BJ (cell line): ENCODE measurements around the gene SLC8A1. TPM values are rescaled to one million over a fixed set of nuclear protein-coding genes. Genes with fewer than 3 reads are reported as not detected.

Experiments used
- CTCF ChIA-PET: fragments of 350-600 bp; formaldehyde crosslinking; extraction: SDS; loops from one replicate; lab custom pipeline; 2021; ENCODE audit warnings: antibody characterized with exemption, inconsistent platforms; lab: Yijun Ruan, JAX
- POLR2A ChIA-PET: fragments of 300-600 bp; sonication (Branson Sonifier 250); formaldehyde crosslinking; extraction: SDS; loops from one replicate; lab custom pipeline; 2021; ENCODE audit warnings: antibody characterized with exemption; lab: Charles Lee
- DNase-seq: peaks from one replicate; pipeline ENCODE4 v3.0.0-alpha.2; 2011; ENCODE audit warnings: low read depth
- H3K27me3 ChIP-seq: 2 replicates; pipeline ENCODE4 v1.6.0; 2011; ENCODE audit warnings: low read length; ENCODE audit not compliant: control insufficient read depth, insufficient read depth
- H3K36me3 ChIP-seq: 2 replicates; pipeline ENCODE4 v1.5.1; 2011; ENCODE audit warnings: low read length; ENCODE audit not compliant: control insufficient read depth, insufficient read depth
- H3K4me3 ChIP-seq: 2 replicates; pipeline ENCODE4 v1.5.1; 2011; ENCODE audit warnings: low read depth, mild to moderate bottlenecking, control low read depth, low read length
- polyA plus RNA-seq: library from polyadenylated mRNA; depleted of rRNA; stranded (reverse); fragments of >200 nt; gene quantifications from 2 replicates; pipeline ENCODE4 v1.2.3, GENCODE V29; 2011
- TF ChIP-seq, protein P1 (sequence below): IDR thresholded peaks from 2 replicates; pipeline ENCODE4 v1.5.1; 2011; ENCODE audit warnings: low read depth, mild to moderate bottlenecking, control low read depth, inconsistent platforms, low read length, moderate library complexity; ENCODE audit not compliant: insufficient read depth

The SLC8A1 gene
- polyA plus RNA-seq, 1 experiment = 18.5 TPM

- H3K4me3 ChIP-seq = no peak overlapping the region
- DNase-seq = no peak
- TF ChIP-seq, protein P1, sequence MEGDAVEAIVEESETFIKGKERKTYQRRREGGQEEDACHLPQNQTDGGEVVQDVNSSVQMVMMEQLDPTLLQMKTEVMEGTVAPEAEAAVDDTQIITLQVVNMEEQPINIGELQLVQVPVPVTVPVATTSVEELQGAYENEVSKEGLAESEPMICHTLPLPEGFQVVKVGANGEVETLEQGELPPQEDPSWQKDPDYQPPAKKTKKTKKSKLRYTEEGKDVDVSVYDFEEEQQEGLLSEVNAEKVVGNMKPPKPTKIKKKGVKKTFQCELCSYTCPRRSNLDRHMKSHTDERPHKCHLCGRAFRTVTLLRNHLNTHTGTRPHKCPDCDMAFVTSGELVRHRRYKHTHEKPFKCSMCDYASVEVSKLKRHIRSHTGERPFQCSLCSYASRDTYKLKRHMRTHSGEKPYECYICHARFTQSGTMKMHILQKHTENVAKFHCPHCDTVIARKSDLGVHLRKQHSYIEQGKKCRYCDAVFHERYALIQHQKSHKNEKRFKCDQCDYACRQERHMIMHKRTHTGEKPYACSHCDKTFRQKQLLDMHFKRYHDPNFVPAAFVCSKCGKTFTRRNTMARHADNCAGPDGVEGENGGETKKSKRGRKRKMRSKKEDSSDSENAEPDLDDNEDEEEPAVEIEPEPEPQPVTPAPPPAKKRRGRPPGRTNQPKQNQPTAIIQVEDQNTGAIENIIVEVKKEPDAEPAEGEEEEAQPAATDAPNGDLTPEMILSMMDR = no peak
- ChIA-PET POLR2A (no interaction called here), CTCF (interaction anchor here (2.1 kb wide), 1 partner anchor 125 kb away, joined by 7 read pairs; no protein-coding TSS in a partner anchor)
- H3K27me3 ChIP-seq = no peaks in the 10 kb centered on the region
- no peaks in the 10 kb centered on the region for H3K36me3 ChIP-seq
Measured at GRCh38 chr2:40369267-40370006, 82.5 kb downstream of the SLC8A1 start.

DNA sequence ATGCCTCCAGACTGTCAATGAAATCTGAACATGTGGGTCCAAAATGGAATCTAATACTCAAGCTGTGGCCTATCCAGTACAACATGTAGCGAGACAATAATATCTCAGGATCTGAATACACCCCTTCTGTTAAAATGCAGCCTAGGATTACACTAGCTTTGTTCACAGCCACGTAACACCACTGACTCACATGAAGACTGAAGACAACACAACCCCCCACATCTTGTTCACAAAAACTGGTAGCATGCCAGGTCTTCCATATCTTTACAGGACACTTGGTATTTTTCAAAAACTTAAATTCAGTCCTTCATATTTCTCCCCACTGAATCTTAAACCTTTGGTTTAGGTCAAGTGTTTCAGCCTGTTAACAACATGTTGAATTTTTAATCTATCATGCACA lies 84.2 kb downstream of the SLC8A1 start:
- Histone ChIP-seq H3K27me3 (no peaks in the 10 kb centered on the region), H3K36me3 (no peaks in the 10 kb centered on the region), H3K4me3 (no peak overlapping the region)
- TF ChIP-seq, protein P1 = no peak
- no peak for DNase-seq
- ChIA-PET CTCF (no interaction called here), POLR2A (no interaction called here)

GRCh38 chr2:40367032-40367431 lies 84.9 kb downstream of the SLC8A1 start:
- ChIA-PET CTCF (no interaction called here), POLR2A (no interaction called here)
- DNase-seq = no peak
- Histone ChIP-seq H3K4me3 (no peak overlapping the region), H3K36me3 (no peaks in the 10 kb centered on the region), H3K27me3 (no peaks in the 10 kb centered on the region)
- TF ChIP-seq, protein P1 = no peak

GRCh38 chr2:40364151-40364874 lies 87.6 kb downstream of the SLC8A1 start:
- Histone ChIP-seq H3K4me3 (peak overlapping the region; percentile 34), H3K27me3 (no peaks in the 10 kb centered on the region), H3K36me3 (no peaks in the 10 kb centered on the region)
- ChIA-PET CTCF (interaction anchor here (1.0 to 2.2 kb wide), 3 partner anchors 40 to 451 kb away, joined by 3 to 5 read pairs (median 4); no protein-coding TSS in a partner anchor), POLR2A (interaction anchor here (0.6 to 0.7 kb wide), 2 partner anchors 9 to 369 kb away, joined by 9 to 10 read pairs; no protein-coding TSS in a partner anchor)
- TF ChIP-seq, protein P1 = no peak
- no peak for DNase-seq

GRCh38 chr2:40363631-40364030 lies 88.3 kb downstream of the SLC8A1 start:
- H3K27me3 ChIP-seq = no peaks in the 10 kb centered on the region
- no peak overlapping the region for H3K4me3 ChIP-seq
- H3K36me3 ChIP-seq = no peaks in the 10 kb centered on the region
- DNase-seq = no peak
- CTCF ChIA-PET = interaction anchor here (1.1 to 2.2 kb wide), 2 partner anchors 87 to 450 kb away, joined by 3 to 5 read pairs; no protein-coding TSS in a partner anchor
- TF ChIP-seq, protein P1 = no peak
- POLR2A ChIA-PET = interaction anchor here (0.6 kb wide), 1 partner anchor 8 kb away, joined by 10 read pairs; no protein-coding TSS in a partner anchor
